ENCODE data around the gene CFL1.

DNA sequence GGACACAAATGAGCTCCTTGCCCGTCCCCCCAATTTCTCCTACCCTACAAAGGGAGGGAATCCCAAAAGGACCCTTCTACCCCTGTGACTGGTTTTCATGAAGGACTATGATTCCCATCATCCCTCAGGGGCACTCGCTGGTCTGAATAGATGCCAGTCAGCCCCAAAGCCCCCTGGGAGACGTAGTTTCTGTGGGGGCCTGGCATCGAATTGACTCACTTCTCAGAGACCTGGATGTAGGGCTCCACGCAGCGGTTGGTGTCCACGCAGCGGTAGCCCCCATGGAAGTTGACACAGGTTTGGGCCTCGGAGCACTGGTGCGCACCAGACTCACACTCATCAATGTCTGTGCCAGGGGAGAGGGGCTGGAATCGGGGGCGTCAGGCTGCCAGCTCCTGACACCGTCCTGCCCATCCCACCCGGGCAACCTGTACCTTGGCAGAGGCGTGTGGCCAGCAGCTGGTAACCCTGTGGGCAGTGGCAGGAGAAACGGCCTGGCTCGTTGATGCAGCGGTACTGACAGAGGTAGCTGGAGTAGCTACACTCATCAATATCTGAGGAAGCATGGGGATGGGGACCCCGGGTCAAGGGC lies 10.2 kb upstream of the CFL1 start:
- TF ChIP-seq, protein P1, sequence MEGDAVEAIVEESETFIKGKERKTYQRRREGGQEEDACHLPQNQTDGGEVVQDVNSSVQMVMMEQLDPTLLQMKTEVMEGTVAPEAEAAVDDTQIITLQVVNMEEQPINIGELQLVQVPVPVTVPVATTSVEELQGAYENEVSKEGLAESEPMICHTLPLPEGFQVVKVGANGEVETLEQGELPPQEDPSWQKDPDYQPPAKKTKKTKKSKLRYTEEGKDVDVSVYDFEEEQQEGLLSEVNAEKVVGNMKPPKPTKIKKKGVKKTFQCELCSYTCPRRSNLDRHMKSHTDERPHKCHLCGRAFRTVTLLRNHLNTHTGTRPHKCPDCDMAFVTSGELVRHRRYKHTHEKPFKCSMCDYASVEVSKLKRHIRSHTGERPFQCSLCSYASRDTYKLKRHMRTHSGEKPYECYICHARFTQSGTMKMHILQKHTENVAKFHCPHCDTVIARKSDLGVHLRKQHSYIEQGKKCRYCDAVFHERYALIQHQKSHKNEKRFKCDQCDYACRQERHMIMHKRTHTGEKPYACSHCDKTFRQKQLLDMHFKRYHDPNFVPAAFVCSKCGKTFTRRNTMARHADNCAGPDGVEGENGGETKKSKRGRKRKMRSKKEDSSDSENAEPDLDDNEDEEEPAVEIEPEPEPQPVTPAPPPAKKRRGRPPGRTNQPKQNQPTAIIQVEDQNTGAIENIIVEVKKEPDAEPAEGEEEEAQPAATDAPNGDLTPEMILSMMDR (conservative IDR thresholded peaks at IDR 0.05; ENCODE audit: low read depth in 2 of 2), result no peak
- no peak for TF ChIP-seq EZH2phosphoT487 (IDR thresholded peaks at IDR 0.05; ENCODE audit: unreplicated experiment)
- TF ChIP-seq JUNB (IDR thresholded peaks at IDR 0.05; ENCODE audit: unreplicated experiment), result no peak
- peak; percentile 26; the same call in 1 of the 2 replicates for TF ChIP-seq POLR2AphosphoS5 (IDR thresholded peaks at IDR 0.05; ENCODE audit: low read depth)
- no peak for TF ChIP-seq NANOG (IDR thresholded peaks at IDR 0.05; ENCODE audit: borderline replicate concordance)
- TF ChIP-seq CREB1 (CRISPR knock-in tag; IDR thresholded peaks at IDR 0.05; ENCODE audit: low read depth), result no peak; the same call in 1 of the 2 replicates
- TF ChIP-seq ZNF114 (CRISPR knock-in tag; IDR thresholded peaks at IDR 0.05), result no peak
- TF ChIP-seq EZH2 (IDR thresholded peaks at IDR 0.05; ENCODE audit: low read depth, unreplicated experiment), result no peak
- TF ChIP-seq STAT1 (IDR thresholded peaks at IDR 0.05; ENCODE audit: unreplicated experiment), result no peak
- no peak for TF ChIP-seq REST (IDR thresholded peaks at IDR 0.05; ENCODE audit: unreplicated experiment)

All from GM23338 (cell line).